ENCODE measurements around the gene ZBTB20. TPM values are rescaled to one million over a fixed set of nuclear protein-coding genes. Genes with fewer than 3 reads are reported as not detected.

The ZBTB20 gene
- polyA plus RNA-seq, 1 of the 3 experiments (the other 2 are of a cell fraction) = 0.43 TPM

DNA sequence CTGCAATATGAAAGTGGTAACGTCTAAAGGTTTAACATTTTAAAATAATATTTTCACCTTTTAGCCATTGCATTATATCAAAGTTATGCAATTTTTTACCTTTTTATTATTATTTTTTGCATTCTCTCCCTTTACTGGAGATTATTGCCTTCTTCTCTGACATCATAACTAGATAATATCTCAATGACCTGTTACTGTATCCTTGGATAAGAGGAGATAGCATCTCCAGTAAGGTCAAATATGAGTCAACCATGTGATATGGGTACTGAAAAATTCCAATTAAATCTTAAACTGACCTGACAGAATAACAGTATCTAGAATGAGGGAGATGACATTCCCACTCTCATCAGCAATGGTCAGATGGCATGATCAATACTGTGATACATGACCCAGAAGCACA, 108.3 kb downstream of the ZBTB20 start (continued):
- TF ChIP-seq, protein P1, sequence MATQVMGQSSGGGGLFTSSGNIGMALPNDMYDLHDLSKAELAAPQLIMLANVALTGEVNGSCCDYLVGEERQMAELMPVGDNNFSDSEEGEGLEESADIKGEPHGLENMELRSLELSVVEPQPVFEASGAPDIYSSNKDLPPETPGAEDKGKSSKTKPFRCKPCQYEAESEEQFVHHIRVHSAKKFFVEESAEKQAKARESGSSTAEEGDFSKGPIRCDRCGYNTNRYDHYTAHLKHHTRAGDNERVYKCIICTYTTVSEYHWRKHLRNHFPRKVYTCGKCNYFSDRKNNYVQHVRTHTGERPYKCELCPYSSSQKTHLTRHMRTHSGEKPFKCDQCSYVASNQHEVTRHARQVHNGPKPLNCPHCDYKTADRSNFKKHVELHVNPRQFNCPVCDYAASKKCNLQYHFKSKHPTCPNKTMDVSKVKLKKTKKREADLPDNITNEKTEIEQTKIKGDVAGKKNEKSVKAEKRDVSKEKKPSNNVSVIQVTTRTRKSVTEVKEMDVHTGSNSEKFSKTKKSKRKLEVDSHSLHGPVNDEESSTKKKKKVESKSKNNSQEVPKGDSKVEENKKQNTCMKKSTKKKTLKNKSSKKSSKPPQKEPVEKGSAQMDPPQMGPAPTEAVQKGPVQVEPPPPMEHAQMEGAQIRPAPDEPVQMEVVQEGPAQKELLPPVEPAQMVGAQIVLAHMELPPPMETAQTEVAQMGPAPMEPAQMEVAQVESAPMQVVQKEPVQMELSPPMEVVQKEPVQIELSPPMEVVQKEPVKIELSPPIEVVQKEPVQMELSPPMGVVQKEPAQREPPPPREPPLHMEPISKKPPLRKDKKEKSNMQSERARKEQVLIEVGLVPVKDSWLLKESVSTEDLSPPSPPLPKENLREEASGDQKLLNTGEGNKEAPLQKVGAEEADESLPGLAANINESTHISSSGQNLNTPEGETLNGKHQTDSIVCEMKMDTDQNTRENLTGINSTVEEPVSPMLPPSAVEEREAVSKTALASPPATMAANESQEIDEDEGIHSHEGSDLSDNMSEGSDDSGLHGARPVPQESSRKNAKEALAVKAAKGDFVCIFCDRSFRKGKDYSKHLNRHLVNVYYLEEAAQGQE (IDR thresholded peaks at IDR 0.05; ENCODE audit: low read depth, low read length) = no peak
- TF ChIP-seq MEF2A (IDR thresholded peaks at IDR 0.05; ENCODE audit: borderline replicate concordance, low read depth) (no peak), NRF1 (IDR thresholded peaks at IDR 0.05; ENCODE audit: low read depth, low read length) (no peak), YY1 (IDR thresholded peaks at IDR 0.05; ENCODE audit: low read depth) (no peak), EZH2phosphoT487 (IDR thresholded peaks at IDR 0.05; ENCODE audit: borderline replicate concordance, low read depth) (no peak), ELF1 (IDR thresholded peaks at IDR 0.05) (no peak), TEAD4 (IDR thresholded peaks at IDR 0.05; ENCODE audit: borderline replicate concordance, insufficient read depth) (no peak), GATA2 (CRISPR knock-in tag; IDR thresholded peaks at IDR 0.05) (no peak), SMC3 (IDR thresholded peaks at IDR 0.05; ENCODE audit: low read depth, low read length) (no peak), RCOR1 (IDR thresholded peaks at IDR 0.05; ENCODE audit: low read length) (no peak), FOXM1 (IDR thresholded peaks at IDR 0.05; ENCODE audit: low read depth) (no peak), CHD2 (IDR thresholded peaks at IDR 0.05; ENCODE audit: low read length, partially characterized antibody) (no peak), MXI1 (IDR thresholded peaks at IDR 0.05; ENCODE audit: low read depth, low read length) (no peak), FOXJ3 (CRISPR knock-in tag; IDR thresholded peaks at IDR 0.05) (no peak), TAF1 (IDR thresholded peaks at IDR 0.05; ENCODE audit: borderline replicate concordance, low read depth, low read length) (no peak), GABPA (IDR thresholded peaks at IDR 0.05; ENCODE audit: low read depth) (no peak), EP300 (IDR thresholded peaks at IDR 0.05; ENCODE audit: borderline replicate concordance in 1 of 2, low read depth in 1 of 2, low read length in 1 of 2) (no peak), POLR2AphosphoS5 (IDR thresholded peaks at IDR 0.05; ENCODE audit: low read depth, low read length) (no peak)
- TF ChIP-seq, protein P2, sequence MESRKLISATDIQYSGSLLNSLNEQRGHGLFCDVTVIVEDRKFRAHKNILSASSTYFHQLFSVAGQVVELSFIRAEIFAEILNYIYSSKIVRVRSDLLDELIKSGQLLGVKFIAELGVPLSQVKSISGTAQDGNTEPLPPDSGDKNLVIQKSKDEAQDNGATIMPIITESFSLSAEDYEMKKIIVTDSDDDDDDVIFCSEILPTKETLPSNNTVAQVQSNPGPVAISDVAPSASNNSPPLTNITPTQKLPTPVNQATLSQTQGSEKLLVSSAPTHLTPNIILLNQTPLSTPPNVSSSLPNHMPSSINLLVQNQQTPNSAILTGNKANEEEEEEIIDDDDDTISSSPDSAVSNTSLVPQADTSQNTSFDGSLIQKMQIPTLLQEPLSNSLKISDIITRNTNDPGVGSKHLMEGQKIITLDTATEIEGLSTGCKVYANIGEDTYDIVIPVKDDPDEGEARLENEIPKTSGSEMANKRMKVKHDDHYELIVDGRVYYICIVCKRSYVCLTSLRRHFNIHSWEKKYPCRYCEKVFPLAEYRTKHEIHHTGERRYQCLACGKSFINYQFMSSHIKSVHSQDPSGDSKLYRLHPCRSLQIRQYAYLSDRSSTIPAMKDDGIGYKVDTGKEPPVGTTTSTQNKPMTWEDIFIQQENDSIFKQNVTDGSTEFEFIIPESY (IDR thresholded peaks at IDR 0.05; ENCODE audit: borderline replicate concordance, low read depth) = no peak
- TF ChIP-seq, protein P3, sequence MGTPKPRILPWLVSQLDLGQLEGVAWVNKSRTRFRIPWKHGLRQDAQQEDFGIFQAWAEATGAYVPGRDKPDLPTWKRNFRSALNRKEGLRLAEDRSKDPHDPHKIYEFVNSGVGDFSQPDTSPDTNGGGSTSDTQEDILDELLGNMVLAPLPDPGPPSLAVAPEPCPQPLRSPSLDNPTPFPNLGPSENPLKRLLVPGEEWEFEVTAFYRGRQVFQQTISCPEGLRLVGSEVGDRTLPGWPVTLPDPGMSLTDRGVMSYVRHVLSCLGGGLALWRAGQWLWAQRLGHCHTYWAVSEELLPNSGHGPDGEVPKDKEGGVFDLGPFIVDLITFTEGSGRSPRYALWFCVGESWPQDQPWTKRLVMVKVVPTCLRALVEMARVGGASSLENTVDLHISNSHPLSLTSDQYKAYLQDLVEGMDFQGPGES (IDR thresholded peaks at IDR 0.05; ENCODE audit: low read depth, low read length) = no peak
- TF ChIP-seq, protein P4, sequence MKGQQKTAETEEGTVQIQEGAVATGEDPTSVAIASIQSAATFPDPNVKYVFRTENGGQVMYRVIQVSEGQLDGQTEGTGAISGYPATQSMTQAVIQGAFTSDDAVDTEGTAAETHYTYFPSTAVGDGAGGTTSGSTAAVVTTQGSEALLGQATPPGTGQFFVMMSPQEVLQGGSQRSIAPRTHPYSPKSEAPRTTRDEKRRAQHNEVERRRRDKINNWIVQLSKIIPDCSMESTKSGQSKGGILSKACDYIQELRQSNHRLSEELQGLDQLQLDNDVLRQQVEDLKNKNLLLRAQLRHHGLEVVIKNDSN (IDR thresholded peaks at IDR 0.05; ENCODE audit: borderline replicate concordance, low read depth) = no peak
- TF ChIP-seq, protein P5, sequence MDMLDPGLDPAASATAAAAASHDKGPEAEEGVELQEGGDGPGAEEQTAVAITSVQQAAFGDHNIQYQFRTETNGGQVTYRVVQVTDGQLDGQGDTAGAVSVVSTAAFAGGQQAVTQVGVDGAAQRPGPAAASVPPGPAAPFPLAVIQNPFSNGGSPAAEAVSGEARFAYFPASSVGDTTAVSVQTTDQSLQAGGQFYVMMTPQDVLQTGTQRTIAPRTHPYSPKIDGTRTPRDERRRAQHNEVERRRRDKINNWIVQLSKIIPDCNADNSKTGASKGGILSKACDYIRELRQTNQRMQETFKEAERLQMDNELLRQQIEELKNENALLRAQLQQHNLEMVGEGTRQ (IDR thresholded peaks at IDR 0.05; ENCODE audit: borderline replicate concordance, low read depth, low read length) = no peak

All from SK-N-SH (cell line).